RKO (cell line): ENCODE results near the gene NELL1.
"Not testable (repeated sequence)": the region's sequence is repeated elsewhere in the genome, so short reads cannot be mapped to it uniquely, and the experiment has no call there.

ENCODE experiments used
- DNase-seq: peaks from one replicate; pipeline ENCODE4 v3.0.0-alpha.2; 2016; ENCODE audit warnings: low spot score

Gene NELL1

DNA sequence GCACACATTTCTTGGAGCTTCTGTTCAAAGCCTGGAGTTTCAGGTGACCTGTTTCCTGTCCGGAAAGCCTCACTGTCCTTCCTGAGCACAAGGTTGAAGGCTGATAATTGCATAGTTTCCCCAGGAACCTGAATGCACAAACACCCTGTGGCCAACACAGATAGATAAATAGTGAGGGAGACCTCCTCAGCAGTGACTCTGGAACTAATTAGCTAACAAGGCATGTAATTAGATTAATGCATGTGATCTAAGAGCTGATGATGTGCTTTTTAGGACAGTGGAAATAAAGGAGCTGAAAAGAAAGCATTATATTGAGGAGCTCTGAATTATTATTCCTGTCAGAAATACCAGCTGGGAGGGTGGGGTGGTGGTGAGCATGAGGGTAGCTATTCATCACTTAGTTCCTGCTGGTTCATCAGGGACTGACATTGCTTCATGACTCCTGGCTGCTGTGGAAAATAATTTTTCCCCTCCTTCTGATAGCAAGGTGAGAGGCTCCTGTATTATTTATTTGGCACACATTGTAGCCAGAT is 101.1 kb downstream of the NELL1 start:
- no peak for DNase-seq

DNA sequence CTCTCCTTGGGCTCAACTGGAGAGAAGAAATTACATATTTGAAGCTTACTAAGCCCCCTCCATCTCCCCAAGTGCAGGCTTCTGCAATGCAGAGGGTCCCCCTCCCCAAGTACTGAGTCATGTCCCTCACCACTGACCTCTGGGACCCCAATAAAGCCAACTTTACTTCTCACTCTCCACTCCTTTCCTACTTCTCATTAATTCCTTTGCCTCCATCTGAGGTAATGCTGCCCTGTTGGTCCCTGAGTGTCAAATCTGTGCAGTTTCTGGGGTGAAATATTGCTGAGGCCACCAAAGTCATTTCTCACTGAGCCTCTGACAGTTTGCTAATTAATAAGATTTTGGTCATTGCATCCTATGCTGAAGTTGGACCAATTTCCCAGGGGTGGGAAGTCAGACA is 101.6 kb downstream of the NELL1 start:
- DNase-seq = no peak

DNA sequence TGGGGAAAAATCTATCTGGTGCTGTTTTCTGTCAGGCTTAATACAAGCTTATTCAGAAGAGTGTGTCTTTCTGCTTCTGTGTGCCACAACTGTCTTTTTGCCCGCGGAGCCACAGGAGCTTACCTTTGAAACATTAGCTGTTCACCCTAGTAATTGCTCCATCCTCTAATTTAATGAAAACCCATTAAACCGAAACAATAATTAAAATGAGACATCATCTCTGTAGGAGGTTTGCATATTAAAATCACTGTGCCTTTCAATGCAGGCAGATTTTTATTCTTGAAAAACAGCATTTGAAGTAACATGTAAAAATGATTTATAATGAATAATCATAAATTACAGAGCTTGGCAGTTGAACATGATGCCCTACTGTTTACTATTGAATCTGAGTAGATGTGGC is 102.3 kb downstream of the NELL1 start:
- no peak for DNase-seq

DNA sequence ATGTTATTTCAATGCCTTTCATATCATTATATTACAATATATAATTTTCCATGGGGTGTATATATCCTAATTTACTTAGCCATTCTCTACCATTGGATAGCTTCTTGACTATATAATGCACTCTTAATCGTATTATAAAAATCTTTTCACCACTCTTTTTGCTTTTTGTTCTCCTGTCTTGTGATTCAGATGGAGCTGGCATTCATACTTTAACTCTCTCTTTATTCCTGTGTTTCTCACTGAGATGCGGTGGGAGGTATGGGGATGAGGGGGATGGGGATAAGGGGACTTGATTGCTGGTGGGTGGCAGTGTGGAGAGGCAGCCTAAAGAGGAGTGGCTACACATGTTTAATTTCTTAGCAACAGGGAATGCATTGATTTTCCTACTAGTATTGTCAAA is 105.9 kb downstream of the NELL1 start:
- no peak for DNase-seq

DNA sequence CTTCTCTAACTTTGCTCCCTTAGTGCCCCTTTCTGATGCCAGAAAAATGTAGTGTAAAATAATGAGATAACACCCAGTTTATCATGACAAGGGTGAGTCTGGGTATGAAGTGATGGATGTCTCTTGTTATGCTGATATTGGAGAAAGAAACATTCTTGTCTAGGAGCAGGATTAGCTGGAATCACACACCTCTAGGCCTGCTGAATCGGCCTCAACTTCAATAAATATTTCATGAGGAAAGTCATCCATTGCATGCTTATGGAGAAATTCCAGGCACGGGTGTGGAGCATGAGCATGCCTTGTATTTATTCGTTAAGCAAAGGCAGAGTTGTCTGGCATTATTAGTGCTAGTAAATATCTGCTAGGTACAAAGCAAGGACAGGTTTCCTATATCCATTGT is 113.4 kb downstream of the NELL1 start:
- DNase-seq = no peak

DNA sequence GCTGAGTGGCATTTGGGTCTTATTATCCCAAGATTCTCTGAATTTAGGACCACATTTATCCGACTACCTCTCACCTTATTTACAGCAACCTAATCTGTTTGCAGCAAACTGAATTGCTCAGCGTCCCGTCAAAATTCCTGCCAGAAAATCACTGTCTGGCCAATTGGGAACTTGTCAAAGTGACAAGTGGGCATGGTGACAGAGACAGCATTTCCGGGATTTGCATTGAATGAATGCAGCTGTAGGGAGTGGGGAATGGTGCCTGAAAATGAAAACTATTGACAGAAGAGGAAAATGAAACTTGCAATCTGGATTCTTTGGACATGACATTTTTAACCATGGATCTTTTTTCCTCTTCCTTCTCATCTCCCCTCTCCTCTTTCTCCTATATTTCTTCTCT is 113.8 kb downstream of the NELL1 start:
- DNase-seq = no peak

- no peak for DNase-seq
Measured at GRCh38 chr11:20790622-20791021, 121.2 kb downstream of the NELL1 start.

DNA sequence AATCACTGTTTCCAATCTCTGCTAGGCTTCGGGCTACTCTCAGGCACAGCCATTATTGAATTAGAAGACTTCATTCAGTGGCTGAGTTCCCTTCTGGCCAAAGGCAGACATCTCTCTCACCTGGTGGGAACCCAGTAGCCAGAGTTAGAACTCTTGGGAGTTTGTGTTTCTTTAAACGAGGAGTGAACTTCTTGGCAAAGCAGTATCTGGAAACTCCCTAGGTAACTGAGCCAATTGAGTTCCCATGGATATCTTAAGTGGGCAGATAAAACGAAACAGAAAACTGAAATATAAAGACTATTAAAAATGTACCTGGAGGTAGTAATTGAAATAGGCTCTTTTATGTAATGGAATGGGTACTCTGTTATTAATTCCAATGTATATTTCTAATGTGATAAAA is 125.6 kb downstream of the NELL1 start:
- DNase-seq = no peak

- no peak for DNase-seq
Measured at GRCh38 chr11:20808328-20808727, 138.9 kb downstream of the NELL1 start.

DNA sequence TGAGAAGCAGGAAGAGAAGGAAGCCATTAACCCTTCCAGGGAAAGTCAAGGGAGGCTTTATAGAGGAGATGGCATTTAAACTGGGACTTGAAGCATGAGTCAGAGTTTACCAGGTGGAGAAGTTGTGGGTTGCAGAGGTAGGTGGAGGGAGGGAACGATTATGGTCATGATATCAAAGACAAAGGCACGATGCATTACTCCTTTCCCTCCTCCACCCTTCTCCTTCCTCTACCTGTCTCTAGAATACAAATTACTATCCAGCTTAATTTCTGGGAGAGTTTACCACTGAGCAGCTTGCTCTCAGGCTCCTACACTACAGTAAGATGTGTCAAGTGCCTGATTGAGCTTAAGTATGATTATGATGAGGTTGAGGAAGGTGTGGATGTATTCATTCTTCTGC is 151.7 kb downstream of the NELL1 start:
- no peak for DNase-seq

DNA sequence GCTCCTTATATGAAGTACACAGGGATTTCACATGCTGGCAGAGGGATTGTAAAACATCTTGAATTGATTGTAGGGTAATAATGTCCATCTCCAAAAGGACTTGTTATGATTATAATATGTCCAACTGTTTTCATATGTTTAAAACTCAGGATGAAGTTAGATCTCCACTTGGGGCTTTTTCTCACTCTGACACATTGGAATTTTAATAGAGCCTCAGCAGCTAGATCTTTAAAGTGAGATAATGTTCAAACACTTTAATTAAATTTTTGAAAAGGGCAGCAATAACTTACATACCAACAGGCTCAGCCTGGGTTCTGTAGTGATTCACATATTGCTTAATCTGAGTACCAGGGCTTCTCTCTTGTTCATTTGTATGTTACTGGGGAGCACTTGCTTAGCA is 152.1 kb downstream of the NELL1 start:
- no peak for DNase-seq

- no peak for DNase-seq
Measured at GRCh38 chr11:20824773-20825172, 155.4 kb downstream of the NELL1 start.

DNA sequence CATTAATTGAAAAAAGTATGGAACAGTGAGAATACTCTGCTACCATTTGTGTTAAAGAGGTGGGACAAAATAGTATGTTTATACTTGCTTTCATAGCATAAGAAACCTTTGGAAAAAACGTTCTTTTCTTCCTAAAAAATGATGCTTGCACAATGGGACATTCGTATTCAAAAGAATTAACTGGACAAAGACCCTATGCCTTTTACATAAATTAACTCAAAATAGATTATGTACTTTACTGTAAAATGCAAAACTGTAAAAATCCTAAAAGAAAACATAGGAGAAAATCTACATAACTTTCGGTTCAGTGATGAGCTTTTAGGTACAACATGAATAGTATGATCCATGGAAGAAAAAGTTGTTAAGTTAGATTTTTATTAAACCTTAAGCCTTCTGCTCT is 166.2 kb downstream of the NELL1 start:
- DNase-seq = no peak

GRCh38 chr11:20839231-20839630 is 169.8 kb downstream of the NELL1 start:
- DNase-seq = no peak

DNA sequence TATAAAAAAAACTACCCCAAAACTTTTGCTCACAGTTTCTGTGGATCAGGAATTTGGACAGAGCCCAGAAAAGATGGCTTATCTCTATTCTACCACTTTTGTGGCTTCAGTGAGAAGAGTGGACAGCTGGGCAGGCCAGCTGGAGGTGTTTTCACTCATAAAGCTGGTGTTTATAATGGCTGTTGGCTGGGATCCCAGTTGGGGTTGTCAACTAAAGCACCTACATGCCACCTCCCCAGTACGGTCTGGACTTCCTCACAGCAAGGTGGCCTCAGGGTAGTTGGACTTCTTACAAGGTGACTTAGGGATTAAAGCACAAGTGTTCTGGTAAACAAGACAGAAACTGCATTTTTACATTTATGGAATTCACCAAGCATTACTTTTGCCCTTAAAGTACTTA is 171.0 kb downstream of the NELL1 start:
- DNase-seq = no peak

DNA sequence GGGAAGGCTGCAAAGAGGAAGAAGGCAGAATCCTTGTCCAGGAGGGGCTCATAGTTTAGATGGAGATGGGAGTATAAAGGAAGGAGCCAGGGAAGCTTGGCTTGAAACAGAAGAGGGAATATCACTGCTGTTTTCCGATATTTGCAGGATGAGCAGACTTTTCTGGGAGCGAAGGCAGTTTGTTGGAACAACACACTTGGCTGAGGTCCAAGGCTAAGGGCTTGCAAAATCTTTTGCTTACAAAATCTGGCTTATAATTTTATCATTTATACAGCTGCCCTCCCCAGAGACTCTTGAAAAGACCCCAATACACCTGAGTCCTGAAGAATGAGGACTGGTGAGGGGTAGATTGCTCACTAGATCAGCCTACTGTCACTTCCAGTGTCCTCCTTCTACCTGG is 174.8 kb downstream of the NELL1 start:
- no peak for DNase-seq

- DNase-seq = no peak
Measured at GRCh38 chr11:20844630-20845029, 175.2 kb downstream of the NELL1 start.

GRCh38 chr11:20854215-20854955 is 185.0 kb downstream of the NELL1 start:
- DNase-seq = peak; percentile 39

- no peak for DNase-seq
Measured at GRCh38 chr11:20861322-20861721, 191.9 kb downstream of the NELL1 start.

DNA sequence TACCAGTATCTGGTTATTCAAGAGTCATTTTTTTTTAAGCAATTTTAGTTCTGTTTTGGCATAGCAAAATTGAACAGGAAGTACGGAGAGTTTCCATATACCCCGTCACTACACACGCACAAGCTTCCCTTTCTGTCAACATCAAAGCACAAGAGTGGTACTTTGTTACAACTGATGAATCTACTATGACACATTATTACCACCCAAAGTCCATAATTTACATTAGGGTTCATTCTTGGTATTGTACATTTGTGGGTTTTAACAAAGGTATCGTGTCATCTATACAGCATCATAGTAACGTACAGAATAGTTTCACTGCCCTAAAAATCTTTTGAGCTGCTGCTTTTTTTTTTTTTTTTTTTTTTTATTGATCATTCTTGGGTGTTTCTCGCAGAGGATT is 192.9 kb downstream of the NELL1 start:
- not testable (repeated sequence) for DNase-seq

GRCh38 chr11:20864628-20865027 is 195.2 kb downstream of the NELL1 start:
- DNase-seq = no peak

- no peak for DNase-seq
Measured at GRCh38 chr11:20865161-20865560, 195.8 kb downstream of the NELL1 start.

- DNase-seq = no peak
Measured at GRCh38 chr11:20869123-20869522, 199.7 kb downstream of the NELL1 start.

- peak; percentile 76 for DNase-seq
Measured at GRCh38 chr11:20873054-20873453, 203.7 kb downstream of the NELL1 start.
